ENCODE results near the gene LEFTY2.
"Not testable (repeated sequence)": the region's sequence is repeated elsewhere in the genome, so short reads cannot be mapped to it uniquely, and the experiment has no call there.

LEFTY2 gene

DNA sequence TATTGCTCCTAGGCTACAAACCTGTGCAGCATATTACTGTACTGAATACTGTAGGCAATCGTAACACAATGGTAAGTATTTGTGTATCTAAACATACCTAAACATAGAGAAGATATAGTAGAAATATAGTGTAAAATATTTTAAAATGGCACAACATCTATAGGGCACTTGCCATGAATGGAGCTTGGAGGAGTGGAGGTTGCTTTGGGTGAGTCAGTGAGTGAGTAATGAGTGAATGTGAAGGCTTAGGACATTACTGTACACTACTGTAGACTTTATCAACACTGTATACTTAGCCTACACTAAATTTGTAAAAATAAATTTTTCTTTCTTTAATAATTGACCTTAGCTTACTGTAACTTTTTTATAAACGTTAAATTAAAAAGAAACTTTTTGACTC lies 7.9 kb downstream of the LEFTY2 start:
- H3K9me3 ChIP-seq (ENCODE audit: severe bottlenecking), result no peaks in the 10 kb centered on the region
- TF ChIP-seq, protein P1, sequence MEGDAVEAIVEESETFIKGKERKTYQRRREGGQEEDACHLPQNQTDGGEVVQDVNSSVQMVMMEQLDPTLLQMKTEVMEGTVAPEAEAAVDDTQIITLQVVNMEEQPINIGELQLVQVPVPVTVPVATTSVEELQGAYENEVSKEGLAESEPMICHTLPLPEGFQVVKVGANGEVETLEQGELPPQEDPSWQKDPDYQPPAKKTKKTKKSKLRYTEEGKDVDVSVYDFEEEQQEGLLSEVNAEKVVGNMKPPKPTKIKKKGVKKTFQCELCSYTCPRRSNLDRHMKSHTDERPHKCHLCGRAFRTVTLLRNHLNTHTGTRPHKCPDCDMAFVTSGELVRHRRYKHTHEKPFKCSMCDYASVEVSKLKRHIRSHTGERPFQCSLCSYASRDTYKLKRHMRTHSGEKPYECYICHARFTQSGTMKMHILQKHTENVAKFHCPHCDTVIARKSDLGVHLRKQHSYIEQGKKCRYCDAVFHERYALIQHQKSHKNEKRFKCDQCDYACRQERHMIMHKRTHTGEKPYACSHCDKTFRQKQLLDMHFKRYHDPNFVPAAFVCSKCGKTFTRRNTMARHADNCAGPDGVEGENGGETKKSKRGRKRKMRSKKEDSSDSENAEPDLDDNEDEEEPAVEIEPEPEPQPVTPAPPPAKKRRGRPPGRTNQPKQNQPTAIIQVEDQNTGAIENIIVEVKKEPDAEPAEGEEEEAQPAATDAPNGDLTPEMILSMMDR (IDR thresholded peaks at IDR 0.05; ENCODE audit: low read depth, low read length), result no peak
- DNase-seq, result no peak
- H3K36me3 ChIP-seq, result no peaks in the 10 kb centered on the region
- H3K4me3 ChIP-seq (ENCODE audit: low read depth, low read length), result no peak overlapping the region
- H3K27ac ChIP-seq, result no peak overlapping the region
- no peaks in the 10 kb centered on the region for H3K27me3 ChIP-seq (ENCODE audit: insufficient read depth, low read depth, severe bottlenecking)

DNA sequence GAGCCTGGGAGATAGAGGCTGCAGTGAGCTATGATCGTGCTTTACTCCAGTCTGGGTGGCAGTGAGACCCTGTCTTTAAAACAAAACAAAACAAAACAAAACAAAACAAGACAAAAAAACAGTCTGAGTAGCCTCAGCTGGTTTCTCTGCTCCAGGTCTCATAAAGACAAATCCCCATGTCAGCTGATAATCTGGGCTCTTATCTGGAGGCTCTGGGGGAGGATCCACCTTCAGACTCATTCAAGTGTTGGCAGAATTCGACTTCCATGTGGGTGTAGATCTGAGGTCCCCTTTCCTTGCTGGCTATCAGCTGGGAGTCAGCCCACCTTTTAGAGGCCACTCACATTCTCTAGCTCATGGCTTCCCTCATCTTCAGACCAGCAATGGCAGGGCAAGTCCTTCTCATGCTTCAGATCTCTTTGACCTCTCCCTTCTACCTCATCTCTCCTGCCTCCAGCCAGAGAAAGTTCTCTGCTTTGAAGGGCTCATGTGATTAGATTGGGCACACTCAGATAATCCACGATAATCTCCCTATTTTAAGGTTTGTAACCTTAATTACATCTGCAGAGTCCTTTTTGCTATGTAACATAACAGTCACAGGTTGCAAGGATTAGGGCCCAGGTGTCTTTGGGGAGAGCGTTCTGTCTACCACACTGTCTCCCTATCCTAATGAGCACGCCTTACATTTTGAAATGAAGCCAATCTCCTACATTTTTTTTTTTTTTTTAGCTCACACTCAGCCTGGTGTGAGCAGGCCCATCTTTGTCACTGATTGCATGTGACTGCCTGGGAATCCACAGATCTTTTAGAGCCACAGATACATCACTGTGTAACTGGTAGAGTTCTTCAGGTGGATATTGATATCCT lies 9.5 kb downstream of the LEFTY2 start:
- no peaks in the 10 kb centered on the region for H3K27me3 ChIP-seq (ENCODE audit: insufficient read depth, low read depth, severe bottlenecking)
- H3K9me3 ChIP-seq (ENCODE audit: severe bottlenecking), result no peaks in the 10 kb centered on the region
- peak; percentile 24 for DNase-seq
- no peak overlapping the region; the same call in 1 of the 2 replicates for H3K27ac ChIP-seq
- no peaks in the 10 kb centered on the region for H3K36me3 ChIP-seq
- no peak overlapping the region for H3K4me3 ChIP-seq (ENCODE audit: low read depth, low read length)
- TF ChIP-seq, protein P1 (IDR thresholded peaks at IDR 0.05; ENCODE audit: low read depth, low read length), result no peak

DNA sequence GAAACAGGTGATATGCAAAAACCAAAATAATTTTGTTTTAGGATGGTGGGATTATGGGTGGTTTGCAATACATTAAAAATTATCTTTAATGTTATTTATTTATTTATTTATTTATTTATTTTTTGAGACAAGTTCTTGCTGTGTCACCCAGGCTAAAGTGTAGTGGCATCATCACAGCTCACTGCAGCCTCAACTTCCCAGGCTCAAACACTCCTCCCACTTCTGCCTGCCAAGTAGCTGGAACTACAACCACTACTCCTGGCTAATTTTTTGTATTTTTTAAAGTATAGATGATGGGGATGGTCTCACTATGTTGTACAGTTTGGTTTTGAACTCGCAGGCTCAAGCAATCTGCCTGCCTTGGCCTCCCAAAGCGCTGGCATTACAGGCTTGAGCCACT lies 10.5 kb downstream of the LEFTY2 start:
- Histone ChIP-seq H3K27ac (no peak overlapping the region), H3K4me3 (ENCODE audit: low read depth, low read length) (no peak overlapping the region), H3K27me3 (ENCODE audit: insufficient read depth, low read depth, severe bottlenecking) (no peaks in the 10 kb centered on the region), H3K9me3 (ENCODE audit: severe bottlenecking) (no peaks in the 10 kb centered on the region), H3K36me3 (no peaks in the 10 kb centered on the region)
- TF ChIP-seq, protein P1 (IDR thresholded peaks at IDR 0.05; ENCODE audit: low read depth, low read length), result no peak
- DNase-seq, result no peak

GRCh38 chr1:225929462-225929861 lies 11.6 kb downstream of the LEFTY2 start:
- H3K4me3 ChIP-seq (ENCODE audit: low read depth, low read length); H3K27me3 ChIP-seq (ENCODE audit: insufficient read depth, low read depth, severe bottlenecking); DNase-seq; H3K27ac ChIP-seq; H3K9me3 ChIP-seq (ENCODE audit: severe bottlenecking); H3K36me3 ChIP-seq: not testable (repeated sequence)

- Histone ChIP-seq H3K36me3 (0 out of 2 replicates have a peak, but pooled peaks cover 2% of the 10 kb centered on the region), H3K9me3 (ENCODE audit: severe bottlenecking) (no peaks in the 10 kb centered on the region), H3K27me3 (ENCODE audit: insufficient read depth, low read depth, severe bottlenecking) (no peaks in the 10 kb centered on the region), H3K4me3 (ENCODE audit: low read depth, low read length) (no peak overlapping the region), H3K27ac (peak overlapping the region; percentile 68)
- TF ChIP-seq, protein P1 (IDR thresholded peaks at IDR 0.05; ENCODE audit: low read depth, low read length), result no peak
- DNase-seq, result peak; percentile 19
These were observed 12.5 kb downstream of the LEFTY2 start for GRCh38 chr1:225928186-225929175.

Data from WERI-Rb-1 (cell line).